GM23338 (cell line): ENCODE data around the gene CEP135. TPM values are rescaled to one million over a fixed set of nuclear protein-coding genes. Genes with fewer than 3 reads are reported as not detected.

Source experiments
- ATAC-seq: fragments of 200-7000 bp; cut with Tn5 transposase; 3 replicates; pipeline ENCODE4 v1.9.1; 2020
- DNase-seq: peaks from one replicate; pipeline ENCODE4 v3.0.0-alpha.2; 2015; ENCODE audit warnings: low spot score
- H2AFZ ChIP-seq: fragments of 200-600 bp; sonication (generic); 2 replicates; pipeline ENCODE4 v1.8.0; 2016; ENCODE audit warnings: antibody characterized with exemption, mild to moderate bottlenecking, moderate library complexity
- H3F3A ChIP-seq: fragments of 200-600 bp; sonication (generic); replicated peaks from 2 replicates; pipeline ENCODE4 v1.8.0; 2017; ENCODE audit warnings: antibody characterized with exemption, mixed run types, low read depth
- H3K27ac ChIP-seq: fragments of 200-600 bp; sonication (generic); 2 replicates; pipeline ENCODE4 v1.6.1; 2016; ENCODE audit warnings: low read depth
- H3K27me3 ChIP-seq: fragments of 200-600 bp; sonication (generic); 2 replicates; pipeline ENCODE4 v1.8.0; 2016; ENCODE audit warnings: mild to moderate bottlenecking, mixed run types, moderate library complexity; ENCODE audit not compliant: insufficient read depth
- H3K36me3 ChIP-seq: fragments of 200-600 bp; sonication (generic); 2 replicates; pipeline ENCODE4 v1.8.0; 2016; ENCODE audit warnings: mild to moderate bottlenecking; ENCODE audit not compliant: insufficient read depth
- H3K4me1 ChIP-seq: fragments of 200-600 bp; sonication (generic); 2 replicates; pipeline ENCODE4 v1.8.0; 2016; ENCODE audit warnings: mild to moderate bottlenecking, moderate library complexity; ENCODE audit not compliant: insufficient read depth
- H3K4me2 ChIP-seq: fragments of 200-600 bp; sonication (generic); 2 replicates; pipeline ENCODE4 v1.7.1; 2017; ENCODE audit warnings: mixed run types
- H3K4me3 ChIP-seq: fragments of 200-600 bp; sonication (generic); 2 replicates; pipeline ENCODE4 v1.6.1; 2016; ENCODE audit warnings: mixed run types
- H3K79me2 ChIP-seq: fragments of 200-600 bp; sonication (generic); replicated peaks from 2 replicates; pipeline ENCODE4 v1.8.0; 2017; ENCODE audit warnings: mild to moderate bottlenecking; ENCODE audit not compliant: insufficient read depth
- H3K9me2 ChIP-seq: fragments of 200-600 bp; sonication (generic); 2 replicates; pipeline ENCODE4 v1.8.0; 2017; ENCODE audit not compliant: insufficient read depth
- H4K20me1 ChIP-seq: fragments of 200-600 bp; sonication (generic); replicated peaks from 2 replicates; pipeline ENCODE4 v1.8.0; 2017; ENCODE audit warnings: mild to moderate bottlenecking; ENCODE audit not compliant: insufficient read depth
- H3K27ac Mint-ChIP-seq: 2 replicates; pipeline ENCODE4 v1.8.0; 2020; ENCODE audit warnings: inconsistent platforms, mild to moderate bottlenecking, moderate library complexity, mixed read lengths
- H3K27me3 Mint-ChIP-seq: 3 replicates; pipeline ENCODE4 v1.8.0; 2022; ENCODE audit warnings: low read depth, mild to moderate bottlenecking, moderate library complexity, mixed read lengths, inconsistent platforms; ENCODE audit not compliant: insufficient read depth, poor library complexity
- H3K36me3 Mint-ChIP-seq: 3 replicates; pipeline ENCODE4 v1.8.0; 2021; ENCODE audit warnings: low read depth, mild to moderate bottlenecking, inconsistent platforms, moderate library complexity, mixed read lengths
- H3K4me1 Mint-ChIP-seq: 3 replicates; pipeline ENCODE4 v1.8.0; 2020; ENCODE audit warnings: mild to moderate bottlenecking, inconsistent platforms, mixed read lengths
- H3K4me3 Mint-ChIP-seq: 3 replicates; pipeline ENCODE4 v1.8.0; 2021; ENCODE audit warnings: moderate library complexity, mild to moderate bottlenecking, inconsistent platforms, mixed read lengths
- H3K9me3 Mint-ChIP-seq: 3 replicates; pipeline ENCODE4 v1.8.0; 2020; ENCODE audit warnings: moderate library complexity, mild to moderate bottlenecking, inconsistent platforms, mixed read lengths
- CREB1 ChIP-seq: fragments of 250-450 bp; sonication (Bioruptor Pico); IDR thresholded peaks from 2 replicates; pipeline ENCODE4 v1.5.0; 2020; ENCODE audit warnings: low read depth, mild to moderate bottlenecking, moderate library complexity
- CTCF ChIP-seq, 2 experiments: fragments of 200-600 bp in 1 of 2; sonication (generic) in 1 of 2; conservative IDR thresholded peaks; 2 replicates each; pipeline versions ENCODE4 v1.5.1 to v1.6.1; 2016 to 2017; ENCODE audit warnings: antibody characterized with exemption in 2 of 2, low read depth in 2 of 2, mild to moderate bottlenecking in 2 of 2, moderate library complexity in 1 of 2
- ETS1 ChIP-seq: IDR thresholded peaks from 2 replicates; pipeline ENCODE4 v1.6.1; 2016; ENCODE audit warnings: antibody characterized with exemption
- EZH2 ChIP-seq: fragments of 200-600 bp; sonication (generic); IDR thresholded peaks from one replicate; pipeline ENCODE4 v1.8.0; 2017; ENCODE audit warnings: antibody characterized with exemption, mild to moderate bottlenecking, low read depth; ENCODE audit not compliant: unreplicated experiment
- EZH2phosphoT487 ChIP-seq: fragments of 200-600 bp; sonication (generic); IDR thresholded peaks from one replicate; pipeline ENCODE4 v1.8.1; 2018; ENCODE audit warnings: antibody characterized with exemption; ENCODE audit not compliant: unreplicated experiment
- JUNB ChIP-seq: IDR thresholded peaks from one replicate; pipeline ENCODE4 v1.6.1; 2016; ENCODE audit warnings: antibody characterized with exemption; ENCODE audit not compliant: unreplicated experiment
- NANOG ChIP-seq: IDR thresholded peaks from 2 replicates; pipeline ENCODE4 v1.6.1; 2016; ENCODE audit warnings: antibody characterized with exemption, borderline replicate concordance
- POLR2AphosphoS5 ChIP-seq: IDR thresholded peaks from 2 replicates; pipeline ENCODE4 v1.6.1; 2016; ENCODE audit warnings: antibody characterized with exemption, low read depth
- STAT1 ChIP-seq: IDR thresholded peaks from one replicate; pipeline ENCODE4 v1.6.1; 2016; ENCODE audit warnings: antibody characterized with exemption; ENCODE audit not compliant: unreplicated experiment
- ZNF114 ChIP-seq: fragments of 250-450 bp; sonication (Bioruptor Pico); IDR thresholded peaks from 2 replicates; pipeline ENCODE4 v1.5.0; 2020; ENCODE audit warnings: mild to moderate bottlenecking, moderate library complexity
- ZNF331 ChIP-seq: fragments of 250-450 bp; sonication (Bioruptor Pico); IDR thresholded peaks from 2 replicates; pipeline ENCODE4 v1.5.0; 2020; ENCODE audit warnings: low read depth, mild to moderate bottlenecking, moderate library complexity
- ZNF462 ChIP-seq: fragments of 250-450 bp; sonication (Bioruptor Pico); IDR thresholded peaks from 2 replicates; pipeline ENCODE4 v1.5.0; 2020; ENCODE audit warnings: mild to moderate bottlenecking, moderate library complexity
- polyA plus RNA-seq: library from polyadenylated mRNA; unstranded; fragments of >200 nt; fragmentation: Nextera tagmentation; extraction: Ambion mirVana; gene quantifications from 2 replicates; pipeline ENCODE4 v1.2.1, GENCODE V29; 2016
- total RNA-seq: library from RNA; depleted of rRNA; stranded (reverse); fragments of >200 nt; shearing (Covaris generic); gene quantifications from 2 replicates; pipeline ENCODE4 v1.2.3, GENCODE V29; 2014

CEP135 gene
- total and polyA plus RNA-seq, 2 experiments from 2014 or later: 11.8 to 15.7 TPM

- TF ChIP-seq CTCF (conservative IDR thresholded peaks at IDR 0.05; ENCODE audit: low read depth in 2 of 2): no peak
- TF ChIP-seq STAT1: no peak
- no peak for TF ChIP-seq EZH2
- TF ChIP-seq CREB1 (CRISPR knock-in tag): no peak
These were observed 102.9 kb downstream of the CEP135 start (continued) for GRCh38 chr4:56051710-56052075.

GRCh38 chr4:56052481-56052880, 103.7 kb downstream of the CEP135 start:
- Histone ChIP-seq H3K79me2 (peaks cover 30% of the 10 kb centered on the region; the same call in 1 of the 2 replicates), H3K9me2 (no peaks in the 10 kb centered on the region), H2AFZ (no peak overlapping the region), H3K27me3 (no peaks in the 10 kb centered on the region), H3K36me3 (no peaks in the 10 kb centered on the region), H3K4me1 (peaks cover 39% of the 10 kb centered on the region), H3K4me2 (no peak overlapping the region), H3K4me3 (no peak overlapping the region), H4K20me1 (no peaks in the 10 kb centered on the region), H3K27ac (no peak overlapping the region), H3F3A (no peaks in the 10 kb centered on the region)
- peaks cover 50% of the 10 kb centered on the region for H3K4me1 Mint-ChIP-seq
- no peak for DNase-seq
- H3K27ac Mint-ChIP-seq: no peak overlapping the region
- no peak for ATAC-seq
- H3K27me3 Mint-ChIP-seq: peaks cover 7% of the 10 kb centered on the region
- H3K9me3 Mint-ChIP-seq: no peaks in the 10 kb centered on the region
- no peak overlapping the region for H3K4me3 Mint-ChIP-seq
- H3K36me3 Mint-ChIP-seq: no peaks in the 10 kb centered on the region; the same call in 2 of the 3 replicates
- TF ChIP-seq NANOG: no peak
- no peak for TF ChIP-seq ETS1
- no peak for TF ChIP-seq POLR2AphosphoS5
- no peak for TF ChIP-seq JUNB
- no peak for TF ChIP-seq ZNF331 (CRISPR knock-in tag)
- no peak for TF ChIP-seq ZNF114 (CRISPR knock-in tag)
- no peak for TF ChIP-seq CREB1 (CRISPR knock-in tag)
- TF ChIP-seq CTCF (conservative IDR thresholded peaks at IDR 0.05; ENCODE audit: low read depth in 2 of 2): no peak
- no peak for TF ChIP-seq STAT1
- no peak for TF ChIP-seq EZH2phosphoT487
- TF ChIP-seq EZH2: no peak
- TF ChIP-seq ZNF462: no peak
